HG03060 (cell line): ENCODE data around the gene PDILT.
"Not testable (repeated sequence)": the region's sequence is repeated elsewhere in the genome, so short reads cannot be mapped to it uniquely, and the experiment has no call there.

Experiments
- ATAC-seq: cut with Tn5 transposase; IDR thresholded peaks from one replicate; pipeline ENCODE4 v1.9.1; 2021; ENCODE audit warnings: low read depth, moderate number of reproducible peaks; ENCODE audit not compliant: unreplicated experiment

The PDILT gene

GRCh38 chr16:20325005-20325404 is 79.5 kb downstream of the PDILT start:
- ATAC-seq, result no peak

GRCh38 chr16:20323591-20324117 is 80.9 kb downstream of the PDILT start:
- ATAC-seq, result no peak

GRCh38 chr16:20322696-20323095 is 81.8 kb downstream of the PDILT start:
- ATAC-seq, result no peak

GRCh38 chr16:20321671-20322070 is 82.9 kb downstream of the PDILT start:
- no peak for ATAC-seq

- not testable (repeated sequence) for ATAC-seq
Observed at GRCh38 chr16:20321051-20321450, 83.5 kb downstream of the PDILT start.

- ATAC-seq, result no peak
Observed at GRCh38 chr16:20320592-20320991, 83.9 kb downstream of the PDILT start.

GRCh38 chr16:20320178-20320577 is 84.4 kb downstream of the PDILT start:
- no peak for ATAC-seq

- no peak for ATAC-seq
Observed at GRCh38 chr16:20319406-20319805, 85.1 kb downstream of the PDILT start.

- ATAC-seq, result no peak
Observed at GRCh38 chr16:20318437-20318836, 86.1 kb downstream of the PDILT start.

- ATAC-seq, result no peak
Observed at GRCh38 chr16:20318006-20318405, 86.5 kb downstream of the PDILT start.

- no peak for ATAC-seq
Observed at GRCh38 chr16:20317117-20317516, 87.4 kb downstream of the PDILT start.

GRCh38 chr16:20316715-20317114 is 87.8 kb downstream of the PDILT start:
- ATAC-seq, result no peak

- ATAC-seq, result no peak
Observed at GRCh38 chr16:20315764-20316163, 88.8 kb downstream of the PDILT start.

- no peak for ATAC-seq
Observed at GRCh38 chr16:20314575-20314974, 90.0 kb downstream of the PDILT start.

GRCh38 chr16:20313741-20314140 is 90.8 kb downstream of the PDILT start:
- ATAC-seq, result no peak

- ATAC-seq, result not testable (repeated sequence)
Observed at GRCh38 chr16:20312536-20313095, 91.9 kb downstream of the PDILT start.

- ATAC-seq, result no peak
Observed at GRCh38 chr16:20311548-20311947, 93.0 kb downstream of the PDILT start.

- ATAC-seq, result no peak
Observed at GRCh38 chr16:20310421-20311395, 93.8 kb downstream of the PDILT start.

- no peak for ATAC-seq
Observed at GRCh38 chr16:20309786-20310185, 94.8 kb downstream of the PDILT start.
